Right lobe of liver (tissue), 4 donors: ENCODE data around the gene ZMAT3.
"Not testable (repeated sequence)": the region's sequence is repeated elsewhere in the genome, so short reads cannot be mapped to it uniquely, and the experiment has no call there.

ENCODE experiments used
- POLR2A ChIP-seq: fragments of 450-650 bp; IDR thresholded peaks from one replicate; pipeline ENCODE4 v1.6.1; 2017; ENCODE audit warnings: antibody characterized with exemption, mild to moderate bottlenecking
- TF ChIP-seq, protein P1 (sequence below), 4 donors: fragments of 200-600 bp in 3 of 4; fragments of 450-650 bp in 1 of 4; IDR thresholded peaks; one replicate each; pipeline versions ENCODE4 v1.5.1 to v1.8.0; 2016 to 2022; ENCODE audit warnings: antibody characterized with exemption in 4 of 4, mild to moderate bottlenecking in 2 of 4
- donor health status: DM: no; HTN: no; CAD: no.
- donor health status: DM: no; HTN: no; CAD: no.
- donor health status: DM: no; HTN: yes; CAD: no.

DNA sequence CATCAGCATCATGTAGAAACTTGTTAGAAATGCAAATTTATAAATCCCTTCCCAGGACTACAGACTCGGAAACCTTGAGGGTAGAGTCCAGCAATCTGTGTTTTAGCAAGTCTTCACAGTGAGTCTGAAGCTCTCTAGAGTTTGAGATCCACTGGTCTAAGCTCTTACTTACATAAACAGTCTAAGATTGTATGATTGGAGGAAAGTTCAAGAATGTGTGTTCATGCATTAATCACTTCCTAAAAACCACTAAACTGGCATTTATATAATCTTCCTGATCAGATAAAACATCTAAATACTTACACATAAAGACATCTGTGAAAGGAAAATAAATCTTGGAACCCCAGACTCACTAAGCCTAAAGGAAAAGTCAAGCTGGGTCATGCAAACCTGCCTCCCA, 43.8 kb upstream of the ZMAT3 start:
- TF ChIP-seq, protein P1, sequence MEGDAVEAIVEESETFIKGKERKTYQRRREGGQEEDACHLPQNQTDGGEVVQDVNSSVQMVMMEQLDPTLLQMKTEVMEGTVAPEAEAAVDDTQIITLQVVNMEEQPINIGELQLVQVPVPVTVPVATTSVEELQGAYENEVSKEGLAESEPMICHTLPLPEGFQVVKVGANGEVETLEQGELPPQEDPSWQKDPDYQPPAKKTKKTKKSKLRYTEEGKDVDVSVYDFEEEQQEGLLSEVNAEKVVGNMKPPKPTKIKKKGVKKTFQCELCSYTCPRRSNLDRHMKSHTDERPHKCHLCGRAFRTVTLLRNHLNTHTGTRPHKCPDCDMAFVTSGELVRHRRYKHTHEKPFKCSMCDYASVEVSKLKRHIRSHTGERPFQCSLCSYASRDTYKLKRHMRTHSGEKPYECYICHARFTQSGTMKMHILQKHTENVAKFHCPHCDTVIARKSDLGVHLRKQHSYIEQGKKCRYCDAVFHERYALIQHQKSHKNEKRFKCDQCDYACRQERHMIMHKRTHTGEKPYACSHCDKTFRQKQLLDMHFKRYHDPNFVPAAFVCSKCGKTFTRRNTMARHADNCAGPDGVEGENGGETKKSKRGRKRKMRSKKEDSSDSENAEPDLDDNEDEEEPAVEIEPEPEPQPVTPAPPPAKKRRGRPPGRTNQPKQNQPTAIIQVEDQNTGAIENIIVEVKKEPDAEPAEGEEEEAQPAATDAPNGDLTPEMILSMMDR (IDR thresholded peaks at IDR 0.05): not testable (repeated sequence)
- not testable (repeated sequence) for TF ChIP-seq POLR2A
